ENCODE measurements around the gene ZNF428.

Gene ZNF428

DNA sequence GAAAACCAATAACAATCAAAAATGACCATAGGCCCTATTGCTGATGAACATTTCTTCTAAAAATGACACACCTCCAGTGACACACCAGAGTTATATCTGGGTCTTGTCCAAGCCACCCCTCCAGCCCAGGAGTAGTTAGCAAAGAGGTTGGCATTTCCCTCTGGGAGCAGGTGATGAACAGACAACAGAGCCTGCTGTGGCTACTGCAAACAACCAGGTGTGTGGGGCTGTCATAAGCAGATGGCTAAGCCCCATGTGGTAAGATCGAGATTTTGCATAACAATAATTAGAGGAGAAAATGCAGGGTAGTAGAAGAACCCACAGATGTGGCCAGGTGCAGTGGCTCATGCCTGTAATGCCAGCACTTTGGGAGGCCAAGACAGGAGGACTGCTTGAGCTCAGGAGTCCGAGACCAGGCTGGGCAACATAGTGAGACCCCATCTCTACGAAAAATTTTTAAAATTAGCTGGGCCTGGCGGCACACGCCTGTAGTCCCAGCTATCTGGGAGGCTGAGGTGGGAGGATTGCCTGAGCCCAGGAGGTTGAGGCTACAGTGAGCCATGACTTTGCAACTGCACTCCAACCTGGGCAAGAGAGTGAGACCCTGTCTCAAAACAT lies 49.1 kb downstream of the ZNF428 start:
- H3K27ac ChIP-seq = no peak overlapping the region
- no peak for TF ChIP-seq CTCF (IDR thresholded peaks at IDR 0.05)
- DNase-seq (ENCODE audit: low spot score) = no peak
- H3K4me3 ChIP-seq = no peak overlapping the region

GRCh38 chr19:43569657-43570056 lies 49.8 kb downstream of the ZNF428 start:
- Histone ChIP-seq H3K27ac (no peak overlapping the region), H3K4me3 (no peak overlapping the region)
- TF ChIP-seq CTCF (IDR thresholded peaks at IDR 0.05) = no peak
- DNase-seq (ENCODE audit: low spot score) = no peak

DNA sequence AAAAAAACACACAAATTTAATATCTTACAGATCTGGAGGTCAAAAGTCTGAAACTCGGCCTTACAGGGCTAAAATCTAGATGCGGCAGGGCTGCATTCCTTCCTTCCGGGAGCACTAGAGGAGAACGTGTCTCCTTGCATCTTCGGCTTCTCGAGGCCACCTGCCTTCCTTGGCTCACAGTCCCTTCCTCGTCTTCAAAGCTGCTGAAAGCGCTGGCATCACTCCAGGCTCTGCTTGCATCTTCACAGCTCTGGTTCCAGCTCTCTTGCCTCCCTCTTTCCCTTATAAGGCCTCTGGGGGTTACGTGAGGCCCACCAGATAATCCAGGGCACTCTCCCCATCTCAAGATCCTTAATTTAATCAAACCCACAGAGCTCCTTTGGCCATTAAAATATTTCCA lies 54.6 kb downstream of the ZNF428 start:
- H3K4me3 ChIP-seq = no peak overlapping the region
- no peak for TF ChIP-seq CTCF (IDR thresholded peaks at IDR 0.05)
- no peak overlapping the region for H3K27ac ChIP-seq
- DNase-seq (ENCODE audit: low spot score) = no peak

DNA sequence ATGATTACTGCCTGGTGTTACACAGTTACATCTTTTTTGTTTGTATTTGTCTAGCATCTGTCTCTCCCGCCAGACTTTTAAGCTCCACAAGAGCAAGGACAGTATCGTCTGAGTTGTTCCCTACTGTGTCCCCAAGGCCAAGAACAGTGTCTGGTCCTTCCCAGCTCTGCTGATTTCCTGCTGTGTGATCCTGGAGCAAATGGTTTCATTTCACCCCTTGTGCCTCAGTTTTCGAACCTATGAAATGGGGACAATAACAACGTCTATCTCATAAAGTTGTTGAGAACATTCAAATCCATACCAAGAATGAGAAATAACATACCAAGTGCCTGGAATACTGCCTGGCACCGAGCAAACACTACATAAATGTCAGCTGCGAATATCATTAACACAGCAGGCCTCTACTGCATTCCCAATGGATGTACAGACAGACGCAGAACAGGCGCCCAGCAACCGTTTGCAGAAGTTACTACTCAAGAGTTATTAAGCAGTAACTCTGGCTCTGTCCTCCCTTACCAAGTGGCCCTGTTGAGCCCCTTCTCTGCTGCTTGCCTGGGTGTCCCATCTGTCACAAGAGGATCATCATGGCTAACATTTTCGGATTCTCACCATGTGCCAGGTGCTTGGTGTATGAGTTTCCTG lies 55.5 kb downstream of the ZNF428 start:
- no peak overlapping the region for H3K4me3 ChIP-seq
- peak overlapping the region; percentile 77 for H3K27ac ChIP-seq
- DNase-seq (ENCODE audit: low spot score) = no peak
- TF ChIP-seq CTCF (IDR thresholded peaks at IDR 0.05) = no peak

- no peak for DNase-seq (ENCODE audit: low spot score)
- peak overlapping the region; percentile 77 for H3K27ac ChIP-seq
- no peak overlapping the region for H3K4me3 ChIP-seq
- no peak for TF ChIP-seq CTCF (IDR thresholded peaks at IDR 0.05)
Measured at GRCh38 chr19:43562698-43563241, 56.7 kb downstream of the ZNF428 start.

- DNase-seq (ENCODE audit: low spot score) = no peak
- TF ChIP-seq CTCF (IDR thresholded peaks at IDR 0.05) = no peak
- Histone ChIP-seq H3K27ac (peak overlapping the region; percentile 77), H3K4me3 (no peak overlapping the region)
Measured at GRCh38 chr19:43562226-43562697, 57.2 kb downstream of the ZNF428 start.

Measured in coronary artery (tissue), 2 donors.